SK-N-SH (cell line): ENCODE measurements around the gene DONSON. TPM values are rescaled to one million over a fixed set of nuclear protein-coding genes. Genes with fewer than 3 reads are reported as not detected.

Experiments used
- CTCF ChIA-PET: fragments of 300-600, 350-600 bp; formaldehyde crosslinking; extraction: SDS; loops from one replicate; lab custom pipeline; 2021; lab: Yijun Ruan, JAX
- POLR2A ChIA-PET: fragments of 350-600 bp; sonication (Branson Sonifier 250); formaldehyde crosslinking; extraction: SDS; loops from one replicate; lab custom pipeline; 2020; ENCODE audit warnings: antibody characterized with exemption, inconsistent platforms; lab: Yijun Ruan, JAX
- DNase-seq: peaks from one replicate; pipeline ENCODE4 v3.0.0; 2012
- H2AFZ ChIP-seq: fragments of 200-600 bp; sonication (generic); 2 replicates; pipeline ENCODE4 v1.8.1; 2016; ENCODE audit warnings: antibody characterized with exemption, mild to moderate bottlenecking, low read depth
- H3F3A ChIP-seq: fragments of 200-600 bp; sonication (generic); replicated peaks from 2 replicates; pipeline ENCODE3; 2016; ENCODE audit warnings: antibody characterized with exemption, mild to moderate bottlenecking; ENCODE audit not compliant: insufficient read depth
- H3K27ac ChIP-seq, 2 experiments: fragments of 200-500 bp in 1 of 2; fragments of 200-600 bp in 1 of 2; sonication (Bioruptor generic) in 1 of 2; sonication (generic), shearing (Covaris generic) in 1 of 2; 2 replicates each; pipeline versions ENCODE4 v1.5.1 to v1.6.1; 2014 to 2016; ENCODE audit warnings: low read depth in 2 of 2, inconsistent platforms in 1 of 2, low read length in 1 of 2, mild to moderate bottlenecking in 1 of 2, mixed read lengths in 1 of 2
- H3K27me3 ChIP-seq: fragments of 200-600 bp; sonication (generic), shearing (Covaris generic); 2 replicates; pipeline ENCODE4 v1.6.1; 2016; ENCODE audit warnings: mixed run types; ENCODE audit not compliant: insufficient read depth
- H3K36me3 ChIP-seq, 2 experiments: fragments of 200-500 bp in 1 of 2; fragments of 200-600 bp in 1 of 2; sonication (Bioruptor generic) in 1 of 2; sonication (generic) in 1 of 2; replicated peaks in 1 of 2; 2 replicates each; pipeline versions ENCODE3 to v1.5.1; 2014 to 2016; ENCODE audit warnings: low read length in 1 of 2, mild to moderate bottlenecking in 1 of 2; ENCODE audit not compliant: insufficient read depth in 2 of 2, control insufficient read depth in 1 of 2
- H3K4me1 ChIP-seq, 2 experiments: fragments of 200-500 bp in 1 of 2; fragments of 200-600 bp in 1 of 2; sonication (Bioruptor generic) in 1 of 2; sonication (generic), shearing (Covaris generic) in 1 of 2; 2 replicates each; pipeline versions ENCODE4 v1.5.1 to v1.6.1; 2014 to 2016; ENCODE audit warnings: low read depth in 1 of 2, low read length in 1 of 2, mixed run types in 1 of 2; ENCODE audit not compliant: insufficient read depth in 2 of 2, control insufficient read depth in 1 of 2
- H3K4me2 ChIP-seq: fragments of 200-600 bp; sonication (generic), shearing (Covaris generic); 2 replicates; pipeline ENCODE4 v1.6.1; 2017; ENCODE audit warnings: mixed run types
- H3K4me3 ChIP-seq, 2 experiments: fragments of 200-500 bp in 1 of 2; fragments of 200-600 bp in 1 of 2; sonication (Bioruptor generic) in 1 of 2; sonication (generic), shearing (Covaris generic) in 1 of 2; 2 replicates each; pipeline versions ENCODE4 v1.5.1 to v1.8.1; 2014 to 2016; ENCODE audit warnings: low read depth in 2 of 2, inconsistent platforms in 1 of 2, low read length in 1 of 2, mild to moderate bottlenecking in 1 of 2, mixed read lengths in 1 of 2, moderate library complexity in 1 of 2
- H3K79me2 ChIP-seq: fragments of 200-600 bp; sonication (generic); 2 replicates; pipeline ENCODE4 v1.8.1; 2017; ENCODE audit warnings: mild to moderate bottlenecking; ENCODE audit not compliant: insufficient read depth
- H3K9ac ChIP-seq: fragments of 200-600 bp; sonication (generic); 2 replicates; pipeline ENCODE4 v1.6.1; 2017; ENCODE audit warnings: mixed run types
- H3K9me2 ChIP-seq: fragments of 200-600 bp; sonication (generic); 2 replicates; pipeline ENCODE4 v1.6.1; 2017; ENCODE audit warnings: mixed run types
- H3K9me3 ChIP-seq: fragments of 200-600 bp; sonication (generic); 2 replicates; pipeline ENCODE4 v1.6.1; 2017; ENCODE audit warnings: mixed run types, mild to moderate bottlenecking, moderate library complexity
- H4K20me1 ChIP-seq: fragments of 200-600 bp; sonication (generic); 2 replicates; pipeline ENCODE4 v1.6.1; 2017; ENCODE audit warnings: mild to moderate bottlenecking, mixed run types; ENCODE audit not compliant: insufficient read depth
- CHD2 ChIP-seq: fragments of 150-350 bp; IDR thresholded peaks from 2 replicates; pipeline ENCODE4 v1.6.1; 2018; ENCODE audit warnings: low read length; ENCODE audit not compliant: partially characterized antibody
- CTCF ChIP-seq: fragments of 200-600 bp; sonication (generic); IDR thresholded peaks from 2 replicates; pipeline ENCODE4 v1.6.1; 2017; ENCODE audit warnings: antibody characterized with exemption, mild to moderate bottlenecking, moderate library complexity
- ELF1 ChIP-seq: IDR thresholded peaks from 2 replicates; pipeline ENCODE4 v1.4.0; 2012
- FOSL2 ChIP-seq: IDR thresholded peaks from 2 replicates; pipeline ENCODE4 v1.4.0; 2012; ENCODE audit warnings: low read depth, mild to moderate bottlenecking, moderate library complexity, borderline replicate concordance
- FOXJ3 ChIP-seq: sonication (generic); formaldehyde crosslinking; IDR thresholded peaks from 2 replicates; pipeline ENCODE4 v1.5.1; 2020; ENCODE audit warnings: mild to moderate bottlenecking, missing genetic modification reagents
- FOXM1 ChIP-seq: IDR thresholded peaks from 2 replicates; pipeline ENCODE4 v1.4.0; 2012; ENCODE audit warnings: low read depth, mild to moderate bottlenecking
- IRF3 ChIP-seq: fragments of 150-350 bp; IDR thresholded peaks from 2 replicates; pipeline ENCODE4 v1.6.1; 2016; ENCODE audit warnings: mild to moderate bottlenecking, low read depth, low read length
- JUND ChIP-seq: IDR thresholded peaks from 2 replicates; pipeline ENCODE4 v1.4.0; 2012
- MEF2A ChIP-seq: IDR thresholded peaks from 2 replicates; pipeline ENCODE4 v1.4.0; 2012; ENCODE audit warnings: low read depth, borderline replicate concordance
- MXI1 ChIP-seq: IDR thresholded peaks from 2 replicates; pipeline ENCODE4 v1.6.1; 2012; ENCODE audit warnings: mild to moderate bottlenecking, low read depth, low read length, improper control_type of control experiment
- NFIC ChIP-seq: IDR thresholded peaks from 2 replicates; pipeline ENCODE4 v1.4.0; 2012; ENCODE audit warnings: borderline replicate concordance
- PBX3 ChIP-seq: IDR thresholded peaks from 2 replicates; pipeline ENCODE4; 2012
- POLR2AphosphoS5 ChIP-seq: IDR thresholded peaks from 2 replicates; pipeline ENCODE4 v1.6.1; 2012; ENCODE audit warnings: low read depth, low read length
- RAD21 ChIP-seq: IDR thresholded peaks from 2 replicates; pipeline ENCODE4 v1.6.1; 2012; ENCODE audit warnings: mild to moderate bottlenecking, low read length
- REST ChIP-seq: IDR thresholded peaks from 2 replicates; pipeline ENCODE4 v1.6.1; 2012; ENCODE audit warnings: mild to moderate bottlenecking, low read depth, low read length, moderate library complexity
- RFX5 ChIP-seq: IDR thresholded peaks from 2 replicates; pipeline ENCODE4 v1.6.1; 2012; ENCODE audit warnings: mild to moderate bottlenecking, improper control_type of control experiment, low read length
- RXRA ChIP-seq: IDR thresholded peaks from 2 replicates; pipeline ENCODE4 v1.4.0; 2012; ENCODE audit warnings: low read depth, mild to moderate bottlenecking, borderline replicate concordance
- SIN3A ChIP-seq: IDR thresholded peaks from 2 replicates; pipeline ENCODE4 v1.6.1; 2012; ENCODE audit warnings: low read depth, mild to moderate bottlenecking, low read length, moderate library complexity, borderline replicate concordance
- TCF12 ChIP-seq: IDR thresholded peaks from 2 replicates; pipeline ENCODE4 v1.4.0; 2012
- TEAD4 ChIP-seq: IDR thresholded peaks from 2 replicates; pipeline ENCODE4 v1.4.0; 2012; ENCODE audit warnings: mild to moderate bottlenecking, borderline replicate concordance; ENCODE audit not compliant: insufficient read depth
- USF1 ChIP-seq: IDR thresholded peaks from 2 replicates; pipeline ENCODE4 v1.4.0; 2012; ENCODE audit warnings: low read depth, borderline replicate concordance
- USF2 ChIP-seq: fragments of 150-350 bp; IDR thresholded peaks from 2 replicates; pipeline ENCODE4 v1.6.1; 2017; ENCODE audit warnings: antibody characterized with exemption, low read length, low read depth, borderline replicate concordance
- YY1 ChIP-seq: IDR thresholded peaks from 2 replicates; pipeline ENCODE4 v1.4.0; 2012; ENCODE audit warnings: low read depth, mild to moderate bottlenecking
- WGBS: methylation state at CpG from one replicate; pipeline ENCODE4 v1.1.6; 2017; ENCODE audit warnings: low lambda C conversion rate; 5-methylcytosine and 5-hydroxymethylcytosine counted together
- polyA plus RNA-seq, 3 experiments: library from polyadenylated mRNA; depleted of rRNA; stranded (reverse); fragments of >200 nt; gene quantifications; 2 replicates each; pipeline ENCODE4 v1.2.3, GENCODE V29; 2012

DONSON gene
- polyA plus RNA-seq, 1 of the 3 experiments (the other 2 are of a cell fraction), result 17.3 TPM

- Histone ChIP-seq H3K9me2 (no peaks in the 10 kb centered on the region), H3K79me2 (peaks cover 88% of the 10 kb centered on the region), H3K4me1 (peaks cover 8 to 10% of the 10 kb centered on the region in 2 experiments; a peak in 3 of 4 replicates), H3K27me3 (no peaks in the 10 kb centered on the region), H2AFZ (peak within 1 kb of the TSS; percentile 80), H3K9me3 (no peaks in the 10 kb centered on the region), H4K20me1 (peaks cover 46% of the 10 kb centered on the region), H3K36me3 (peaks cover 19 to 31% of the 10 kb centered on the region in 2 experiments), H3K9ac (peak within 1 kb of the TSS; percentile 97), H3K4me2 (peak within 1 kb of the TSS; percentile 98), H3K27ac (peak within 1 kb of the TSS; percentile 99), H3F3A (peaks cover 41% of the 10 kb centered on the region), H3K4me3 (peak within 1 kb of the TSS; percentile 78)
- 2% methylated on average over 39 of the region's 57 CpGs for WGBS
- DNase-seq, result peak; percentile 93
- POLR2A ChIA-PET, result interaction anchor here (1.1 to 2.0 kb wide), 2 partner anchors 8 to 45 kb away, joined by 5 read pairs; partner anchors contain the start of gene DONSON
- CTCF ChIA-PET, result interaction anchor here (0.7 to 1.7 kb wide), 2 partner anchors 28 to 63 kb away, joined by 3 to 6 read pairs; no protein-coding TSS in a partner anchor
- peak; percentile 96 for TF ChIP-seq YY1
- no peak for TF ChIP-seq NFIC
- no peak for TF ChIP-seq RAD21
- TF ChIP-seq TEAD4, result peak; percentile 87
- no peak for TF ChIP-seq USF2
- TF ChIP-seq FOXJ3, result no peak
- no peak for TF ChIP-seq FOXM1
- no peak for TF ChIP-seq ELF1
- TF ChIP-seq JUND, result no peak
- no peak for TF ChIP-seq PBX3
- no peak for TF ChIP-seq IRF3
- peak; percentile 82; the same call in 1 of the 2 replicates for TF ChIP-seq SIN3A
- TF ChIP-seq RXRA, result no peak
- no peak for TF ChIP-seq REST
- TF ChIP-seq RFX5, result peak; percentile 98
- TF ChIP-seq CHD2, result peak; percentile 13
- TF ChIP-seq USF1, result no peak
- TF ChIP-seq CTCF, result no peak
- peak; percentile 96 for TF ChIP-seq POLR2AphosphoS5
- no peak; the same call in none of the 2 replicates for TF ChIP-seq MXI1
- TF ChIP-seq TCF12, result no peak
- no peak for TF ChIP-seq MEF2A
- no peak; the same call in 1 of the 2 replicates for TF ChIP-seq FOSL2
Observed at GRCh38 chr21:33542640-33543504, 45.6 kb downstream of the DONSON start, which contains the start of gene SON. Gene SON (plus strand): TSS chr21:33543038. CDS start chr21:33543093, 55 bp downstream.
